H1 (cell line): Measurements from ENCODE around the gene CEP126. TPM values are rescaled to one million over a fixed set of nuclear protein-coding genes. Genes with fewer than 3 reads are reported as not detected.
"Not testable (repeated sequence)": the region's sequence is repeated elsewhere in the genome, so short reads cannot be mapped to it uniquely, and the experiment has no call there.

Experiments used
- CTCF ChIA-PET: fragments of 300-600 bp; sonication (Branson Sonifier 250); formaldehyde crosslinking; loops from one replicate; lab custom pipeline; 2021; ENCODE audit not compliant: partially characterized antibody; lab: Charles Lee
- POLR2A ChIA-PET: fragments of 300-600 bp; sonication (Branson Sonifier 250); formaldehyde crosslinking; loops from one replicate; lab custom pipeline; 2021; ENCODE audit warnings: inconsistent platforms; ENCODE audit not compliant: partially characterized antibody; lab: Charles Lee
- DNase-seq, 2 experiments: peaks; one replicate each; pipeline versions ENCODE4 v3.0.0 to v3.0.0-alpha.2; 2010 to 2022; ENCODE audit warnings: low spot score in 2 of 2, low read depth in 1 of 2, mixed read lengths in 1 of 2
- FAIRE-seq: peaks from 2 replicates; lab custom pipeline; 2011; peaks lifted over from hg19 to GRCh38; lab: Jason Lieb, UNC
- H2AFZ ChIP-seq: 2 replicates; pipeline ENCODE4 v1.8.1; 2012; ENCODE audit warnings: low read length, inconsistent platforms
- H2AK5ac ChIP-seq: 2 replicates; pipeline ENCODE4 v1.6.1; 2013; ENCODE audit warnings: low read depth, low read length
- H2BK120ac ChIP-seq: replicated peaks from 2 replicates; pipeline ENCODE3; 2013; ENCODE audit warnings: low read depth, low read length, inconsistent platforms
- H2BK12ac ChIP-seq: 2 replicates; pipeline ENCODE4 v1.6.1; 2013; ENCODE audit warnings: low read depth, low read length
- H2BK15ac ChIP-seq: 2 replicates; pipeline ENCODE4 v1.6.1; 2013; ENCODE audit warnings: low read length
- H2BK20ac ChIP-seq: 2 replicates; pipeline ENCODE4 v1.6.1; 2013; ENCODE audit warnings: low read length
- H2BK5ac ChIP-seq: 2 replicates; pipeline ENCODE4 v1.6.1; 2013; ENCODE audit warnings: low read depth, low read length
- H3K14ac ChIP-seq: 2 replicates; pipeline ENCODE4 v1.6.1; 2013; ENCODE audit warnings: inconsistent platforms; ENCODE audit not compliant: insufficient read length
- H3K18ac ChIP-seq: 2 replicates; pipeline ENCODE4 v1.6.1; 2013; ENCODE audit warnings: low read length; ENCODE audit errors: extremely low read depth
- H3K23ac ChIP-seq: 2 replicates; pipeline ENCODE4 v1.6.1; 2013; ENCODE audit warnings: inconsistent platforms; ENCODE audit not compliant: insufficient read length
- H3K23me2 ChIP-seq: 2 replicates; pipeline ENCODE4 v1.6.1; 2013; ENCODE audit warnings: low read depth, low read length
- H3K27ac ChIP-seq: 2 replicates; pipeline ENCODE4 v1.6.1; 2011; ENCODE audit warnings: low read depth, low read length, inconsistent platforms
- H3K27me3 ChIP-seq, 4 experiments: replicated peaks in 1 of 4; 1 replicate in 1 of 4; 2 replicates in 3 of 4; pipeline versions ENCODE4 v1.6.1 to v1.8.1; 2011 to 2013; ENCODE audit warnings: low read length in 3 of 4, mild to moderate bottlenecking in 3 of 4, inconsistent platforms in 2 of 4, mixed read lengths in 2 of 4, moderate library complexity in 1 of 4; ENCODE audit not compliant: control insufficient read depth in 3 of 4, insufficient read depth in 3 of 4; ENCODE audit errors: extremely low read depth in 1 of 4
- H3K36me3 ChIP-seq, 4 experiments: 2 replicates each; pipeline versions ENCODE4 v1.6.1 to v1.8.1; 2011 to 2013; ENCODE audit warnings: mild to moderate bottlenecking in 4 of 4, low read length in 3 of 4, moderate library complexity in 2 of 4, control low read depth in 1 of 4, inconsistent platforms in 1 of 4; ENCODE audit not compliant: insufficient read depth in 4 of 4, control insufficient read depth in 2 of 4
- H3K4ac ChIP-seq: replicated peaks from 2 replicates; pipeline ENCODE3; 2013; ENCODE audit warnings: low read length, low read depth, mixed read lengths, inconsistent platforms; ENCODE audit not compliant: insufficient read length
- H3K4me1 ChIP-seq, 4 experiments: replicated peaks in 1 of 4; 1 replicate in 1 of 4; 2 replicates in 3 of 4; pipeline versions ENCODE4 v1.6.1 to v1.8.1; 2011 to 2013; ENCODE audit warnings: low read length in 3 of 4, inconsistent platforms in 2 of 4, mixed read lengths in 1 of 4; ENCODE audit not compliant: insufficient read depth in 4 of 4, control insufficient read depth in 3 of 4
- H3K4me2 ChIP-seq, 2 experiments: 2 replicates each; pipeline versions ENCODE4 v1.6.1 to v1.8.1; 2011 to 2013; ENCODE audit warnings: low read depth in 2 of 2, low read length in 2 of 2, control low read depth in 1 of 2, inconsistent platforms in 1 of 2, mild to moderate bottlenecking in 1 of 2; ENCODE audit not compliant: insufficient read depth in 1 of 2
- H3K4me3 ChIP-seq, 4 experiments: fragments of 200-600, 300-600 bp in 1 of 4; sonication (generic), shearing (Covaris generic), sonication (Bioruptor Twin) in 1 of 4; 2 replicates each; pipeline versions ENCODE4 v1.5.1 to v1.8.1; 2011 to 2016; ENCODE audit warnings: low read length in 4 of 4, low read depth in 3 of 4, control low read depth in 2 of 4, inconsistent platforms in 2 of 4, mild to moderate bottlenecking in 2 of 4, mixed read lengths in 1 of 4, moderate library complexity in 1 of 4; ENCODE audit not compliant: insufficient read depth in 2 of 4; ENCODE audit errors: extremely low read depth in 1 of 4
- H3K56ac ChIP-seq: replicated peaks from 2 replicates; pipeline ENCODE3; 2013; ENCODE audit warnings: low read depth, mild to moderate bottlenecking, mixed read lengths, low read length, inconsistent platforms; ENCODE audit not compliant: insufficient read length
- H3K79me1 ChIP-seq: 2 replicates; pipeline ENCODE4 v1.6.1; 2013; ENCODE audit warnings: low read depth, low read length, control low read depth
- H3K79me2 ChIP-seq, 2 experiments: 2 replicates each; pipeline versions ENCODE4 v1.6.1 to v1.8.1; 2012 to 2013; ENCODE audit warnings: low read length in 2 of 2, mild to moderate bottlenecking in 2 of 2, inconsistent platforms in 1 of 2; ENCODE audit not compliant: insufficient read depth in 2 of 2, control insufficient read depth in 1 of 2
- H3K9ac ChIP-seq, 4 experiments: replicated peaks in 1 of 4; 1 replicate in 1 of 4; 2 replicates in 3 of 4; pipeline versions ENCODE4 v1.6.1 to v1.8.1; 2011 to 2013; ENCODE audit warnings: low read depth in 3 of 4, low read length in 3 of 4, control low read depth in 2 of 4, mild to moderate bottlenecking in 2 of 4, moderate library complexity in 2 of 4, inconsistent platforms in 1 of 4; ENCODE audit errors: extremely low read depth in 1 of 4
- H3K9me3 ChIP-seq, 2 experiments: 2 replicates each; pipeline versions ENCODE4 v1.6.1 to v1.8.1; 2012 to 2013; ENCODE audit warnings: mild to moderate bottlenecking in 2 of 2, moderate library complexity in 2 of 2, control low read depth in 1 of 2, inconsistent platforms in 1 of 2, low read depth in 1 of 2, low read length in 1 of 2, mixed read lengths in 1 of 2; ENCODE audit not compliant: insufficient read depth in 2 of 2
- H4K20me1 ChIP-seq, 2 experiments: replicated peaks in 1 of 2; 2 replicates each; pipeline versions ENCODE3 to v1.8.1; 2011 to 2013; ENCODE audit warnings: inconsistent platforms in 2 of 2, low read length in 2 of 2, mild to moderate bottlenecking in 1 of 2; ENCODE audit not compliant: insufficient read depth in 2 of 2, control insufficient read depth in 1 of 2
- H4K5ac ChIP-seq: 2 replicates; pipeline ENCODE4 v1.6.1; 2013; ENCODE audit warnings: low read length, low read depth, mixed read lengths, inconsistent platforms; ENCODE audit not compliant: insufficient read length
- H4K8ac ChIP-seq: 2 replicates; pipeline ENCODE4 v1.8.0; 2013; ENCODE audit warnings: mild to moderate bottlenecking, moderate library complexity, low read length, inconsistent platforms; ENCODE audit not compliant: insufficient read depth; ENCODE audit errors: extremely low read depth
- H4K91ac ChIP-seq: replicated peaks from 2 replicates; pipeline ENCODE3; 2013; ENCODE audit warnings: low read length, mixed read lengths, inconsistent platforms; ENCODE audit not compliant: insufficient read length
- WGBS, 2 experiments: shearing (Covaris generic) in 1 of 2; methylation state at CpG; one replicate each; pipeline versions ENCODE4 v1.1.6 to v1.1.7; 2013 to 2015; ENCODE audit warnings: low lambda C conversion rate in 2 of 2, mixed read lengths in 2 of 2, inconsistent platforms in 1 of 2, low coverage in 1 of 2, missing lambda C conversion rate in 1 of 2; ENCODE audit not compliant: insufficient replicate concordance in 2 of 2, insufficient coverage in 1 of 2, insufficient read length in 1 of 2; ENCODE audit errors: extremely low coverage in 1 of 2, missing lambda C conversion rate in 1 of 2; 5-methylcytosine and 5-hydroxymethylcytosine counted together
- polyA plus RNA-seq, 7 experiments: library from polyadenylated mRNA; depleted of rRNA in 3 of 7; stranded (reverse) in 5 of 7; unstranded in 2 of 7; fragments of >200 nt in 5 of 7; fragments of 200-250 nt in 2 of 7; gene quantifications; 1 replicate in 5 of 7; 2 replicates in 1 of 7; 4 replicates in 1 of 7; pipeline versions ENCODE4 v1.2.1 to v1.2.3, GENCODE V29; 2011 to 2013; ENCODE audit warnings: missing spikeins in 2 of 7, mixed read lengths in 2 of 7
- total RNA-seq: library from RNA; stranded (reverse); fragmentation: NEBNext Ultra II Directional; extraction: Animal tissue kit (Norgen Biotek cat#: 25700); gene quantifications from 2 replicates; pipeline ENCODE4 v1.2.1, GENCODE V29; 2021

The CEP126 gene
- total and polyA plus RNA-seq, 2 of the 8 experiments (the other 6 are each of a cell fraction or from before 2014, with no cell fraction given) = 0.76 to 1.9 TPM

DNA sequence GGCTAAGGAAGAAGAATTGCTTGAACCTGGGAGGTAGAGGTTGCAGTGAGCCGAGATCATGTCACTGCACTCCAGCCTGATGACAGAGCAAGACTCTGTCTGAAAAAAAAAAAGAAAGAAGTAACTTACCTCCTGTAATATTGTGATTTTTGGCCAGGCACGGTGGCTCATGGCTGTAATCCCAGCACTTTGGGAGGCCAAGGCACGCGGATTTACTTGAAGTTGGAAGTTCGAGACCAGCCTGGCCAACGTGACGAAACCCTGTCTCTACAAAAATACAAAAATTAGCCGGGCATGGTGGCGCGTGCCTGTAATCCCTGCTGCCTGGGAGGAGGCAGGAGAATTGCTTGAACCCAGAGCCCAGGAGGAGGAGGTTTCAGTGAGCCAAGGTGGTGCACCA, 49.4 kb downstream of the CEP126 start:
- H2AK5ac ChIP-seq, H3K9me3 ChIP-seq, H3K23me2 ChIP-seq, H3K27ac ChIP-seq, DNase-seq, H3K4me2 ChIP-seq, H2BK20ac ChIP-seq, H3K23ac ChIP-seq, H3K27me3 ChIP-seq, H3K9ac ChIP-seq, H2BK15ac ChIP-seq, H4K5ac ChIP-seq, CTCF ChIA-PET, H3K4ac ChIP-seq, H4K20me1 ChIP-seq, H3K14ac ChIP-seq, POLR2A ChIA-PET, H4K91ac ChIP-seq, H4K8ac ChIP-seq, H2BK5ac ChIP-seq, H3K56ac ChIP-seq, H3K79me2 ChIP-seq, H3K79me1 ChIP-seq, H3K36me3 ChIP-seq, H2BK12ac ChIP-seq, H2AFZ ChIP-seq, H3K4me3 ChIP-seq, FAIRE-seq, H2BK120ac ChIP-seq, H3K4me1 ChIP-seq, H3K18ac ChIP-seq: not testable (repeated sequence)
- WGBS, 2 experiments = 90% methylated on average over 10 of the region's 10 CpGs; no CpG with 5 or more reads in 1 of the 2 experiments
